ENCODE results near the gene MGLL.

MGLL gene

DNA sequence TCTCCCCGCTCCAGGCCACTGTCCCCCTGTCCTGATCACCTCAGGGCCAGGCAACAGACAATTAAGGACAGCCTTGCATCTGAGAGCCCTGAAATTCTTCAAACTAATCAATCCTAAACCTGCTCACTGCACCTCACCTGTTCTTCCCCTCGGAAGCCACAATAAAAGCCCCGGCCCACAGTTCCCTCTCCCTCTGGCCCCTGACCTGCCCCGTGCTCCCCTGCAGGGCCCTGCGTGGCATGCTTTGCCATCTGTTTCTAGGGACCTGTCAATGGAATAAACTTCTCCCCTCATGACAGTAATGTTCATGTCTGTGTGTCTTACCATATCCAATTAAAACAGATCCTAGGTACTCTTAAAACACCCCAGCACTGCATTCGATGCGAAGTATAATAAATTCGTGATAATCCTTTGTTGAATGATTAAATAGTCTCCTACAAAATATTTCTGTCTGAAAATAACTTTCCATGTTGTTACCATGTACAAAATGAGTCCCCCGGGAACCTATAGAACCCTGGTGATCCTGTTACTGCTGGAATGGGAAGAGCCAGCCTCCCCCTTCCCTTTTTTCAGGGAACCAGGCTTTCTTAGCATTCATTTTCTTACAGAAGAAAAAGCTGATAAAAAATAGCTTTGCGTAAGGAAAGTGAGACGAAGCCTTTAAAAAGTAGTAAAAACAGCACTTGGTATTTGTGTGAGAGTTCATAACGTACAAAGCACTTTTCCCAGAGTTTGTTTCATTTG is 90.6 kb downstream of the MGLL start:
- TF ChIP-seq, protein P1, sequence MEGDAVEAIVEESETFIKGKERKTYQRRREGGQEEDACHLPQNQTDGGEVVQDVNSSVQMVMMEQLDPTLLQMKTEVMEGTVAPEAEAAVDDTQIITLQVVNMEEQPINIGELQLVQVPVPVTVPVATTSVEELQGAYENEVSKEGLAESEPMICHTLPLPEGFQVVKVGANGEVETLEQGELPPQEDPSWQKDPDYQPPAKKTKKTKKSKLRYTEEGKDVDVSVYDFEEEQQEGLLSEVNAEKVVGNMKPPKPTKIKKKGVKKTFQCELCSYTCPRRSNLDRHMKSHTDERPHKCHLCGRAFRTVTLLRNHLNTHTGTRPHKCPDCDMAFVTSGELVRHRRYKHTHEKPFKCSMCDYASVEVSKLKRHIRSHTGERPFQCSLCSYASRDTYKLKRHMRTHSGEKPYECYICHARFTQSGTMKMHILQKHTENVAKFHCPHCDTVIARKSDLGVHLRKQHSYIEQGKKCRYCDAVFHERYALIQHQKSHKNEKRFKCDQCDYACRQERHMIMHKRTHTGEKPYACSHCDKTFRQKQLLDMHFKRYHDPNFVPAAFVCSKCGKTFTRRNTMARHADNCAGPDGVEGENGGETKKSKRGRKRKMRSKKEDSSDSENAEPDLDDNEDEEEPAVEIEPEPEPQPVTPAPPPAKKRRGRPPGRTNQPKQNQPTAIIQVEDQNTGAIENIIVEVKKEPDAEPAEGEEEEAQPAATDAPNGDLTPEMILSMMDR (IDR thresholded peaks at IDR 0.05) = no peak
- no peak for TF ChIP-seq ZFX (IDR thresholded peaks at IDR 0.05; ENCODE audit: borderline replicate concordance)
- no peak overlapping the region for H3K27ac ChIP-seq

DNA sequence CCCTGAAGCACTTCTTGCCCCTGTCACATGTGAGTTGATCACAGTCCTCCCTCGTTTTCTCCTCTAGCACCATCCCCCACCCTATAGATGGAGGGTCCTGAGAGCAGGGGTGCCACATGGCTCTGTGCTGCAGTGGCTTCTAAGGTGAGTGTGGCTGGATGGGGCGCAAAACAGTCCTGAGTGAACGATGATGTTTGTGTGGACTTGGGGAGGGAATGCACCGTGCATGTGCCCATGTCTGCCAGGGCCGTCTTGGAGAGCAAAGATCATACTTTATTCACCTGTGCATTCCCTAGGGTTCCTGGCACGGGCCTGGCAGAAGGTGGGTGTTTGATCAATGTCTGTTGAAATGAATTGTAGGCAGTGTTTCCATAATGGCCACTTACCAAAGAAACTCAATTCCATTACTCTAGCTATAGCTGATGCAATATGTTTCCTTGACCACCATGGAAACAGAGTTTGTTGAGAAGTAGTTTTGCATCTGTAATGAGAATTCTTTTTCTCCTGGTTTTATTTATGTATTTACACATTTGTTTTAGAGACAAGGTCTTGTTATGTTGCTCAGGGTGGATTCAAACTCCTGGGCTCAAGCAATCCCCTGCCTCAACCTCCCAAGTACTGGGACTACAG is 91.5 kb downstream of the MGLL start:
- H3K27ac ChIP-seq = no peak overlapping the region
- no peak for TF ChIP-seq ZFX (IDR thresholded peaks at IDR 0.05; ENCODE audit: borderline replicate concordance)
- TF ChIP-seq, protein P1 (IDR thresholded peaks at IDR 0.05) = no peak

DNA sequence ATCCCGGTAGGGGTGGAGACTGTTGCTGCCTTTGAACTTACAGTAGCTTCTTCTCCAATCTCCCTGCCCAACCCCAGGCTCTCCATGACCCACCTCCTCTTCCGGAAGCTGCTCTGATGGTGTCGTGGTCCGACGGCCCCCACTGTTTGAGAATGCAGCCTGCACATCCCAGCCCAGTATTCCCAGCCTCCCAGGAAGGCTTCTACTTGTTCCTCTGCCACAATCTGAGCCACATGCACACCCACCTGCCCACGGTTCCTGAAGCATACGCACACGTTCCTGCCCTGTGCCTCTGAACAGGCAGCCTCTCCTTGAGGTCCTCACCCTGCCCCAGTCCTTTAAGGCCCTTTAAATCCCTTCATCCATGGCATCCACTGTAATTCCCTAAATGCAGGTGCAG is 92.1 kb downstream of the MGLL start:
- no peak for TF ChIP-seq ZFX (IDR thresholded peaks at IDR 0.05; ENCODE audit: borderline replicate concordance)
- TF ChIP-seq, protein P1 (IDR thresholded peaks at IDR 0.05) = no peak
- H3K27ac ChIP-seq = no peak overlapping the region

DNA sequence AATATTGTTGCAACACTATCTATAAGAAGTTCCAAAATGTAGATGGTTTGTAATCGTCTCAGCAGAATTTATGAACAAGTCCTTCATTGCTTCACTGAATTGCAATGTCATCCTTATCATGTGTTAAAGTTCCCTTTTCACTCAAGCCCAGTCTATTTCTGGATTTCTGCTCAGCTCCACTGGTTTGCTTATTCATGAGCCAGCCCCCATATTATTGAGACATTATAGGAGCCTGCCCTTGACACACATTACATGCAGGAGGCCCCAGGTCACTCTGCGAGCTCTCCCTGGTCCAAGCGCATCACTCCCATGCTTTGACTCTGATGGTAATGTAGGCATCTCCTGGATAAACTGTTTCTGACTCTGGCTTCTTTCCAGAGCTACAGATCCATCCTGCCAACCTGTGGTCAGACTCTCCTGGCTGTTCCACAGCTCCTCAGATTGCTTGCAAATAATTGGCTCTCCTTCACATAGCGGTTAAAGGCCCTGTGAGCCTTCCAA is 92.7 kb downstream of the MGLL start:
- no peak overlapping the region for H3K27ac ChIP-seq
- TF ChIP-seq, protein P1 (IDR thresholded peaks at IDR 0.05) = no peak
- no peak for TF ChIP-seq ZFX (IDR thresholded peaks at IDR 0.05; ENCODE audit: borderline replicate concordance)

DNA sequence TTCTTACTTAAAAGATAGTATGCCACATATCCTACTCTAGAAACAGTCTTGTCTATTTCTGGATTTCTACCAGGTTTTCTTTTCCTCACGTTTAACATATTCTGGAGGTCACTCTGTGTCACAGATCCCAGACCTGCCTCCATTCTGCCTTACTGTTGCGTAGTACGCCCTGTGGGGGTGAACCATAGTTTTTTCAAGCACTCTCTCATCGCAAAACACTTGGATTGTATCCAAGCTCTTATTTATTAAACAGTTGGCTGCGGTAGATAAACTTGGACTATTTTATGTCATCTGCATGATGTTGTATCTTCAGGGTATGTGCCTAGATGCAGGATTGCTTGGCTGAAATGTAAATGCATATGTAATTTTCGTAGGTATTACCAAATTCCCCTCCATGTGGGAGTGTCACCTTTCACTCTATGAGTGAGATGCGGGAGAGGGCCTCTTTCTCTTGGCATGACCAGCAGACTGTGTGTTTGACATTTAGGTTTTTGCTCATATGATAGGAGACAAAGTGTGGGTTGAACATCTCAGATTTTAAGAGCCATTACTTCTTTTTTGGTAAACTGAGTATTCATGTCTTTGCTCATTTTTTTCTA is 93.8 kb downstream of the MGLL start:
- H3K27ac ChIP-seq = no peak overlapping the region
- TF ChIP-seq ZFX (IDR thresholded peaks at IDR 0.05; ENCODE audit: borderline replicate concordance) = no peak
- TF ChIP-seq, protein P1 (IDR thresholded peaks at IDR 0.05) = no peak

DNA sequence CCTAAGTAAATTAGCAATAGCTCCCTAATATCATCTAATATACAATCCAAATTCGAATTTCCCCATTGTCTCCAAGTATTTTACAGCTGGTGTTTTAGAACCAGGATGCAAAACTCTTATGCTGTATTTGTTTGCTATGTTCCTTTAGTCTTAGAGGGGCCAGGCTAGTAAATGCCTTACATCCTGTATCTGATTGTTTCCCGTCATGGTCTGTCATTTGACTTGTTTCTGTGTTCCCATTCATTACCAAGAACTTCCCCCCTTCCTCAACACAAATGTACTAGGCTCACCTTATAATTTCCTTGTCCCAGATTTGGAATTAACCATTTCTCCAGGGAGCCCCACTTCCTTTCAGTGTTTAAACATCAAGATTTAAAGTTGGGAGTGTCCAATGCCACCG is 95.4 kb downstream of the MGLL start:
- H3K27ac ChIP-seq = no peak overlapping the region
- TF ChIP-seq ZFX (IDR thresholded peaks at IDR 0.05; ENCODE audit: borderline replicate concordance) = no peak
- TF ChIP-seq, protein P1 (IDR thresholded peaks at IDR 0.05) = no peak

Measured in 22Rv1 (cell line).